GM19372 (cell line): ENCODE data around the gene PPCS.

Experiments used
- ATAC-seq: cut with Tn5 transposase; IDR thresholded peaks from one replicate; pipeline ENCODE4 v1.9.1; 2021; ENCODE audit warnings: mild to moderate bottlenecking, low read depth, moderate library complexity; ENCODE audit not compliant: unreplicated experiment

PPCS gene

DNA sequence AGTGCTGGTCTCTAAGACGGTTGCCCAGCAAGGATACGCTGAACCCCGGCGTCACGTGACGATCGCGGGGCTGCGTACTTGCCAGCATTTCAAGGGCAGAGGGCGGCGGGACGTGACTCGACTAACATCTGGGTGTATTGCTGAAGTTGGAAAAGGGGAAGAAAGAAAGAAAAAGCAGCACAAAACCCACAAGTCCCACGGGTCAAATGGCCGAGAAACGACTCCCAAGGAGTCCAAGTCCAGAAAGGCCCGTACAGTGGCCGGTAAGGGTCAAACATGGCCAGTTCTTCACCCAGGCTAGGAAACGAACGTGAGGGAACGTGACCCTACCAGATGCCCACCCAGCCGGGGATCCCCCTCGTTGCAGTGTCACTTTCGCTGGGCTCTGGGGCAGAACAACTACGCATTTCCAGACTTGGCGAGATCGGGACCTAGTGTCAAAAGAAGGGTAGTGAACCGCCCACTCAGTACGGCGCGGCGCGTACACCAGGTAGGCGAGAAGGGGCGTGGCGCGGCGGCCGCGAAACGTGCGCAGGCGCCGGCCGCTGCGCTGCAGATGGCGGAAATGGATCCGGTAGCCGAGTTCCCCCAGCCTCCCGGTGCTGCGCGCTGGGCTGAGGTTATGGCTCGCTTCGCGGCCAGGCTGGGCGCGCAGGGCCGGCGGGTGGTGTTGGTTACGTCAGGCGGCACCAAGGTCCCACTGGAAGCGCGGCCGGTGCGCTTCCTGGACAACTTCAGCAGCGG is at the start of gene PPCS, which contains the start of gene ZMYND12:
PPCS (plus strand) TSS at position 534 of the 744 bp plus-strand sequence; CDS start at position 557, 23 bp downstream.
ZMYND12 (minus strand) TSS at position 13 of the 744 bp plus-strand sequence. CDS start 25 bp downstream, outside the sequence.
- peak; percentile 75 for ATAC-seq

GRCh38 chr1:42414551-42415496 is 41.5 kb upstream of the PPCS start:
- ATAC-seq, result no peak

- no peak for ATAC-seq
Observed at GRCh38 chr1:42417166-42417565, 39.2 kb upstream of the PPCS start.

DNA sequence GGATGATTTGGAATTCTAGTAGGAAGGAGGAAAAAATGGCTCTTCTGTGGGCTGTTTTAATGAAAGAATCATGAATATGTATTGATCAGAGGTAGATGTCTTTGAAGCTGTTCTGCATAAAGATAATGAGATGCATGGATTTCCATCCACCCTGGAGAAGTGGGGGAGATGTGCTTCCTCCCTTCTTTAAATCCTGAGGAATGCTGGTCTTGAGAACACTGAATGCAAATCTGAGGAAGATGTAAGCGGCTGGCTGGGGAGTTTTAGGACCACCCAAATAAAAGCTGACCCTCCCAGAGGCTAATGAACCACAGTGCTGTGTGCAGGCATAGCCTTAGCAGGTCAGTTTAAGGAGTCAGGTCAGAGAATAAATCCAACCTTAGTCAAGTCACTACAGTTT is 37.8 kb upstream of the PPCS start:
- no peak for ATAC-seq

- no peak for ATAC-seq
Observed at GRCh38 chr1:42419126-42419821, 37.1 kb upstream of the PPCS start.

DNA sequence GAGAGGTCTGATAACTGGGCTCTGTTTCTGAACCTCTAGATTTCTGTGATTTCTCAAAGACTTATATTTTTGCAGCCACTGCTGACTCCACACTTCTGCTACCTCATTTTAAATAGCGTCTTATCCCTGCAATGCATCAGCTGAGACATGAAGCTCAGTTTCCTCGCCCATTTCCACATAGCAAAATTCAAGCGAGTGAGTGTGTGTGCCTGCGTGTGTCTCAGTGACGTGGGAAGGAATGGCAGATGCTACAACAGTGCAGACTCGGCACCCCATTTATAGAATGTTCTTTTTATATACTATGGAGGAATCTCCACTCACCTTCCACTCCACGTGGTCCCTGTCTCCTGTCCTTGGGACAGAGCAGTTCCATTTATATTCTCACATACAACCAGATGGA is 36.2 kb upstream of the PPCS start:
- no peak for ATAC-seq

DNA sequence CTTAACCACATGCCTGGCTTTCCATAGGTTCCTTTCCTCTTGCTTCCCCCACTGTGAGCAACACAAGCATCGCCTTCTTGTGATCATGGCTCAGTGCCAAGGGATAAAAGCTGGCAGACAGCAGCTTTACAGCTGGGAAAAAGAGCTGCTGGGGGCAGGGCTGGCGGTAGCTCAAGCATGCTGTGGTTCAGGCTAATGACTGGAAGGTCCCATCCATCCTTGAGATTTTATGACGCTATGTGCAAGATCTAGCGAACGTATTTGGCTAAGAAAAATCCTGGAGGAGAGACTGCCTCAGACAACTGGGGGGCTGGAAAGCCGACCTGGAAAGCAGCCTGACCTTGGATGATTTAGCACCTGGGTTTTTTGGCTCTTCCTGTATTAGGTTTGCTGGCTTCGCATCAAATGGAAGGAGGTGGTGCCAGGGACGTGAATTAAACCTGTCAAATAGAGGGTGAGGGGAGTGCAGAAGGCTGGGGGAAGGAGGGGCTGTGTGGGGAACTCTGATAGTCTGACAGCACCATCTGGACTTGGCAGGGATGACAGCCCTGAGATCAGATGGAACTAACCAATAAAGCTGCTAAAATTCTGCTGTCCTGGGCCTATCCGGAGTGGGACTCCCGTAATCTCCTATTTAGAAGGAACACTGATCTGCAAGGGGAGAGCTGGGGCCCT is 35.3 kb upstream of the PPCS start:
- no peak for ATAC-seq

DNA sequence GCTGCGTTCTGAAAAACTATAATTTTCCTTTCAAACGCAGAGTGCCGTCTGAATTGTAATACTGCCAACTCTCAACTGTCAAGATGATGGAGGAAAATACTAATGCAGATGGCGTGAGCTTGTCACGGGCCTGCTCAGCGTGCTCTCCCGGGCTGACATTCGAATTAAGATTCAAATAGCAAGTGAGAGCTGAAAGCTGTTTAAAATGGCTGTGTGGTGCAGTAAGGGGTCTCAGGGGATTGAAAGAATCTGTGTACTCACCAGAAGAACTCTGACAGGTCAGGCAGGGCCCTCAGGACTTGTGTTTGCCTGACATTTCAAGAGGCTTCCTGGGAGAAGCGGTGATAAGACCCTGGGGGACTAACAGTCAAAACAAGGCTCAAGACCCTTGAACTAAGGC is 33.6 kb upstream of the PPCS start:
- no peak for ATAC-seq

DNA sequence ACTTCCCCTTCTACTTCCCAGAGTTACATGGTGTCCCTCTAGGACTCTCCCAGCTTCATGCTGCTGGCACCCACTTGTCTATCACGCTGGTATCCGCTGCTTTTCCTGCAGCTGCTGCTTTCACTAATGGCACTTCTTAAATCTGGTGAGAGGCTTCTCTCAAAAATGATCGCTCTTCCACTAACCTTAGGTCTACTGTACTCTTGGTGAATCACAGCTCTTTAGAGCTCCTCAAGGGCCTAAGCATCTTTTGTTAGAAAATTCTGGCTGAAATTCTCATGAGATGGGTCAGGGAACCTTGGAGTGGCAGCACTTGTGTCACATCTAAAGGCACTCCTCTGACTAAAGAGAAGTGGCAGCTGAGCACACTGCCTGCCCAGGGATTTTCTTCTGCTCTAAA is 32.7 kb upstream of the PPCS start:
- no peak for ATAC-seq

DNA sequence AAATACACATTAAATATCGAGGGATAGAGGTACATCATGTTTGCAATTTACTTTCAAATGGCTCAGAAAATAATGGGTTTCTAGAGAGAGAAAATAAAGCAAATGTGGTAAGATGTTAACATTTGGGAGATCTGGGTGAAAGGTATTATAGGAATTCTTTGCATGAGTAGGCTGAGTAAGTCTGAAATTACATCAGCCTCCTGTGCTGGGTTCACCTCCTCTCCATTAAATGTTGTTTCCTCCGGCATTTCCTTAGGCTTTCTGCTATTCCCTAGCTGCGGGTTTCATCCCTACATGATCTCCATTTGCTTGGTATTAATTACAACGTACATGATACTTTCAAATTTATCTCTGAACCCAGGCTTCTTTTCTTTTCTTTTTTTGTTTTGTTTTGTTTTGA is 32.1 kb upstream of the PPCS start:
- no peak for ATAC-seq

DNA sequence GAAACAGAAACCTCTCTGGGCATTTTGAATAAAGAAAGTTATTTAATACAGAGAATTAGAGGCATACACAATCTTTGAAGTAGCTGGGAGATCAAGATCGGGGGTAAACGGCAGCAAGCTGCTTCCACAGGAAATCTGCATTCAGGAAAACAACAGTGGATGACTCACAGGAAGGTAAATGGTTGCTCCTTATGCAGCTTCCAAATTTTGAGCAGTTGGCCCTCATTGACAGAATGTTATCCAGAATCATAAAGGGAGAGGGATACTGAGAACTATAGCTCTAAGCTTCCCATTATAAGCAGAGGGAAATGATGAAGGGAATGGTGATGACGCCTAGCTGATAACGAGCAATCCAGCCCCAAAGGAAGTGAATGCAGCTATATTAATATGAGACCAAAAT is 29.1 kb upstream of the PPCS start:
- ATAC-seq, result no peak

DNA sequence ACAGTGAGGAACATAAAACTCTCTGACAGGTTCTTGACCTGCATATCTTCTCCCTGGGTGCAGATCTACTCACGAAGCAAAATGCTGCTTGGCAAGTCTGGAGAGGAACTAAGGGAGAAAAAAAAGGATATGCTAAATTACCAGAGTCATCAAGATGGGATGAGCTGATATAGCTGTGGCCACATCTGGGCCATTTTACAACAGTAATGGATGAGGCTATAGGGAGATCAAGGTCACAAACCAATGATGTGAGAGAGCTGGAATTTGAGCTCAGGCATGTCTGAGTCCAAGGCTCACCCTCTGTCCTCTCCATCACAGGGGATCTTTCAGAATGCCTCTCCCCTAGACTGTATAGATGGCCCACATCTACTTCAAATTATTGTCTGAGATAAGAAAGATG is 26.7 kb upstream of the PPCS start:
- ATAC-seq, result no peak

DNA sequence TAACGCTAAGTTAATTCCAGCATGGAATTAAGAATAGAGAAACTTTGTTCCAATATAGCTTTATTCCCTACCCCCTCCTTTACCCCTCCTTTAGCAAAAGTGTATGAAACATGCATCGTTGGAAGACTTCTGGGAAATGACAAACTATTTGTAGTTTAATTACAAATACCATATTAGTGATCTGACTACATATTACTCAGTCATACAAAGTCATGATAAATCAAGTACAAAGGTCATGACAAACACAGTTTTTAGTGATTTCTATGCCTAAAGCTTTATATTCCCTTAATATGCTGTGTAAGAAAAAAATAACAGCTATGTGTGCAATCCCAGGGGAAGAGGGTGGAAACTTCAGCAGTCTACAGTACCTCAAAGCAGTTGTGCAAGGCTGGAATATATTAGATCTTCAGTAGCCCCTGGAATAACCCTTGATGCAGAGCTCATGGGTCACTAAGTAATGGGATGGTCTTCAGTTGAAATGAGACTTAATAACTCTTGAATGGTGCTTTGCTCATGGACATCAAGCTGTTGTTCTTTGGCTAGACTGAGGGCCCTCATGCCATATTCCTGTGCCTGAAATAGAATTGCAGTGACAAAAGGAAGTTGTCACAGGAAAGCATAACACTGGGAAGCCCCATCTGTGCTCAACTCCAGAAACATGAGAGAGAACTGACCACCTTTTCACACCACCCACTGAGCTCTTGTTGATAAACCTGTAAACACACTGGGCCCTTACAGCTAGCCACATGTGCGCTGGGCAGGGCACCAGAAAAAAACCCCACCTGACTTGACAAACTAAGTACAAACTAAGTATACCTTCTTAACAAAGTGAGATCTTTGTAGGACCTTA is 25.8 kb upstream of the PPCS start:
- no peak for ATAC-seq

- ATAC-seq, result no peak
Observed at GRCh38 chr1:42431514-42431913, 24.8 kb upstream of the PPCS start.

DNA sequence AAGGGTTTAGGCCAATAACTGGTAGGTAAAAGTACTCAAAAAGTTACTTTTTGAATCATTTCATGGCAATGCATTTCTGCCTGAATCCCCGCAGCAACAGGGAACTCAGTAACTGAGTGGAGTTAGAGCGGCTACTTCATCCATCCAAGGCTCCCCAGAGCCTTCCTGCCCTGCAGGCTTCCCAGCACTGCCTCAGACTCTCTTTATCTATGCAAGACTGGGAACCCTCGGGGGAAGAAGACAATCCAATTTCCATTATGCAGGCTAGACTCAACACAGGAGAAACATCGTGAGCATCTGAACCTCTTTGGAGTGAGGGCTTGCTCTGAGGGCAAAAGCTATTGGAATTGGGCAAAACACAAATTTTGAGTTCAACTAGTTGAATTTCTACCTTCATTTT is 23.6 kb upstream of the PPCS start:
- ATAC-seq, result no peak

GRCh38 chr1:42433369-42433768 is 23.0 kb upstream of the PPCS start:
- ATAC-seq, result no peak

- no peak for ATAC-seq
Observed at GRCh38 chr1:42434340-42434739, 22.0 kb upstream of the PPCS start.

GRCh38 chr1:42439940-42440339 is 16.4 kb upstream of the PPCS start:
- no peak for ATAC-seq

GRCh38 chr1:42442662-42443061 is 13.7 kb upstream of the PPCS start:
- ATAC-seq, result no peak
